Measurements from ENCODE around the gene CABS1.

GRCh38 chr4:70367813-70368212 is 33.0 kb downstream of the CABS1 start:
- TF ChIP-seq TAF1 (IDR thresholded peaks at IDR 0.05; ENCODE audit: low read depth) (no peak), EP300 (IDR thresholded peaks at IDR 0.05; ENCODE audit: borderline replicate concordance) (no peak), CEBPB (IDR thresholded peaks at IDR 0.05) (no peak), MAX (IDR thresholded peaks at IDR 0.05) (no peak), FOXM1 (IDR thresholded peaks at IDR 0.05; ENCODE audit: borderline replicate concordance, low read depth) (no peak), YY1 (IDR thresholded peaks at IDR 0.05; ENCODE audit: low read depth) (no peak), RAD21 (IDR thresholded peaks at IDR 0.05; ENCODE audit: low read depth) (no peak), REST (IDR thresholded peaks at IDR 0.05; ENCODE audit: low read depth) (no peak), ZBTB7A (IDR thresholded peaks at IDR 0.05; ENCODE audit: low read depth) (no peak), USF1 (IDR thresholded peaks at IDR 0.05) (no peak), EGR1 (IDR thresholded peaks at IDR 0.05) (no peak)
